DMS114 treated with DMSO at 0.1 percent for 48 hours (cell line): ENCODE measurements around the gene TRIM66.

ENCODE experiments used
- DNase-seq: peaks from one replicate; lab custom pipeline; 2025; ENCODE audit not compliant: unreplicated experiment; lab: John Stamatoyannopoulos, UW

The TRIM66 gene

DNA sequence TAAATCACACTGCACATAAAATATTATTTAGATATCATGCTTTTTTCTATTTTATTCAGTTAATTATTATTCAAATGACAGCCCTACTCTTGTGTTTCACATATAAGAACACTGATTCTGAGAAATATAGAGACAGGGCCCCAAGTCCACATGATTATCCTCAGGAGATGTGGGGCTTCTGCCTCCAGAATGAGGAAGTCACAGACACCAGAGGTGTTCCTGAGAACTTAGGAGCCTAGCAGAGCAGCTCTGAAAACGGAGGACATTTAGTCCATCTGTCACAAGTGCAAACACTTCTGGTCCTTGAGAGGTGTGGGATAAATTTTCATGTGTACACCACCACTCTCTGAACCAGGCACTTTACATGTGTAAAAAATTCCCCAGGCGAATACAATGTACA is 26.2 kb downstream of the TRIM66 start:
- DNase-seq: no peak

DNA sequence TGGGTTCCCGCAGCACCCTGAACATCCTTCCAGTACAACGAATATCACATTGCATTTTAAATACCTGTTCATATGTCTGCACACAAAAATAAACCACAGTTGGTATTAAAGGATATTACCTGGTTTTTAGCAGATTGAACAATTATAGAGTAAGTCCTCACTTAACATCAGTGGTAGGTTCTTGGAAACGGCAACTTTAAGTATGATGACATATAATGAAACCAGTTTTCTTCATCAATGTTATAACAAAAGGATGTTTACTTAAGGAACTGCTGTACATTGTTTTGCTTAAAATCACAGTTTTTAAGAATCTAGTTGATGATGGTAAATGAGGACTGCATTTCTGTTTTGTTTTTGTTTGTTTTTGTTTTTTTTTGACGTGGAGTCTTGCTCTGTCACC is 28.0 kb downstream of the TRIM66 start:
- DNase-seq: no peak

DNA sequence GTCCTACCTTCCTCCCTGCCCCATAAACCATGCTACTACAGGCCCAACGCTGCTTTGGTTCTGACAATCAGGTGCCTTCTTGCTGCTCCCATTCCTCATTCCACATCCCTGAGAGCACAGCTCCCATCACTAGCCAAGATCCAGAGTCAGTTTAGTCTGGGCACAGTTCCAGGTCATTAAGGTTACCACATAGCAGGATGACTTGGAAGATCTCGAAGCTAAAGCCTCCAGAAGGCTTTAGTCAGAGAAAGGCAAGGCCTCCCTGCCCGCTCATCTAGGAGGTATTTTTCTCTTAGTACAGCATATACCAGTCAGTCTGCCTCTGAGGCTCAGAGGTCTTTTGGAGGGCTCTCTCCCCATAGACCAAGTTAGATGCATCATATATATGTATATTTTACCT is 30.3 kb downstream of the TRIM66 start:
- no peak for DNase-seq

DNA sequence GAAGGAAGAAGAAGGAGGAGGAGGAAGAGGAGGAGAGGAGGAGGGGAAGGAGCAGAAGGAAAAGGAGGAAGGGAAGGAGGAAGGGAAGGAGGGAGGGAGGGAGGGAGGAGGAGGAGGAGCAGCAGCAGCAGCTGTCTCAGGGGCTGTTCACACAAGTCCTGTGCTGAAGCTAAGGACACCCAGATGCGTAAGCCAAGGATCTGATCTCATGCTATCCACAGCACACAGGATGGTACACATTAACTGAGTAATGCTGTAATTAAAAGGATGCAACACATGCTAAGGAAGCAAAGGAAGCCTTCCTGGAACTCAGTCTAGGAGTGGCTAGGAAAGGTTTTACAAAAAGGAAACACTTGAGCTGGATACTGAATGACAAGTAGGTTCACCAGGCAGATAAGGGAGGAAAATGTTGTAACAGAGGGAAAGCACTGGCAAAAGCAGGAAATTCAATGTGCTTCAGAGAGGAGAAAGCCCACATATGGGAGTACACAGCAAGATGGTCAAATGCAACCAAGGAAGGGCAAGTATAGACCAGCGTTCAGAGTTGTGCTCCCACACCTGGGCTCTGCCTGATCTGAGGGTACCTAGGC is 32.0 kb downstream of the TRIM66 start:
- no peak for DNase-seq

DNA sequence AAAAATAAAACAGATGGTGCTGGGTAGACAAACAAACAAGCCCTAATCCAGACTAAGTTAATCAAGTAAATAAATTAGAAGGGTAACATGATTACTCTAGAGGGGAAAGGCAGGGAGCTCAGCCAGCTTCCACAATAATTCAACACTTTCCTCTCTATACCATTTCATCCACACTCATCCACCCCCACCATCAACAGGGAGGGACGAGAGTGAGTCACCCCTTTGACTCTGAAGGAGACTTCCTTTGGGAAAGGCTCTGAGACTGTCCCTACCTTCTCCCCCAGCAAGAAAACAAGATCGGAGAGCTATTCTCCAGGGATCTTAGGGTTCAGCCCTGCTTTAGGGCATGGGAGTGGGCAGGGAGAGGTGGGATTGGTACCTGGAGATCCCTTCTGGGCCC is 33.1 kb downstream of the TRIM66 start:
- DNase-seq: no peak

DNA sequence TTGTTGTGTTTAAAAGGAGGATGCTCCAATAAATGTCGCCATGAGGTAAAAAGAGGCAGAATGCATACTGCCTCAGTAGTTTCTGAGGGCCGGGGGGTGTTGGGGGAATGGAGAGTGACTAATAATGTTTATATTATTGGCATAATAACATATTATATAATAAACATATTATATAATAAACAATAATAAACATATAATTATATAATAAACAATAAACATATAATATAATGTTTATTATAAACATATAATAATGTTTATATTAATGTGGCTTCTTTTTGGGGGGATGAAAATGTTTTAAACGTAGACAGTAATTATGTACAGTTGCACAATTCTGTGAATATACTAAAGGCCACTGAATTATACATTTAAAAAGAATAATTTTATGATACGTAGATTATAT is 35.6 kb downstream of the TRIM66 start:
- DNase-seq: no peak

DNA sequence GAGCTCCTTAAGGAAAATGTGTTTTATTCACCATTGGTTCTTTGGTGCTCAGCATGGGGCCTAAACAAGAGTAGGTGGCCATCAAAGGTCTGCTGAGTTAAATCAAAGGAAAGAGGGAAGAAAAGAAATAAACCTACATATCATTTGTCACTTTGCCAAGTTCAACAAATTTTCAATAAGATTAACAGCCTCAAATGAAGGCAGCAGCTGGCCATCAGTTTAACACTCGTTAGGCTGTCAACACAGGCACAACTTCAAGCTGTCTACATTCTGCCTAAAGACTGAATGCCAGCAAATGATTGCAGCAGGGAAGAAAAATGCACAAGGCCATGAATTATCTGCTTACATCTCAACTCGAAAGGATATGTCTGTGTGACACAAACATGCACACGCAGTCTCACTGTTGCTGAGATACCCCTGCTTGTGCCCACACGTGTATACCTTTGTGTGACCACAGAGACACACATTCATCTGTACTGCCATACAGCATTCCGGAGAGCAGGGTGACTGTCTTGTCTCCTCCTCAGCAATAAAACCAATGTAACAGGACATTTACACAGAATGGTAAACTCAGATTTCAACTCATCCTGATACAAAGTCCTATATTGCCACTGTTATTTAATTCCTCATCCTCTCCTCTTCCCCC is 40.1 kb downstream of the TRIM66 start:
- DNase-seq: no peak

DNA sequence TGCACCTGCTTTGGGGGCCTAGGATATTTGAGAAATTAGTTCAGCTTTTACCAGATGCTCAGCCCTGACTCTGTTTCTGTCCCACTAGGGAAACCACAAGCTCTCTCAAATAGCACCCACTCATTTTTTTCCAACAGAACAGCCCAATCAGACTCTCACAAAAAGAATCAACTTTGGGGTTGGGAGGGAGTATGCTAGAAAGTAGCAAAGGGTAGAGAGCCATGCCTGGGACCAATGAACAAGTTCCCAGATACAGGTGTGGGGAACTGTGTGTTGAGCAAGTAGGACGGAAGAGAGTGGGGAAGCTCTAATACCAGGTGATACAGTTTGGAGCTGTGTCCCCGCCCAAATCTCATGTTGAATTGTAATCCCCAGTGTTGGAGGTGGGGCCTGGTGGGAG is 41.1 kb downstream of the TRIM66 start:
- no peak for DNase-seq

DNA sequence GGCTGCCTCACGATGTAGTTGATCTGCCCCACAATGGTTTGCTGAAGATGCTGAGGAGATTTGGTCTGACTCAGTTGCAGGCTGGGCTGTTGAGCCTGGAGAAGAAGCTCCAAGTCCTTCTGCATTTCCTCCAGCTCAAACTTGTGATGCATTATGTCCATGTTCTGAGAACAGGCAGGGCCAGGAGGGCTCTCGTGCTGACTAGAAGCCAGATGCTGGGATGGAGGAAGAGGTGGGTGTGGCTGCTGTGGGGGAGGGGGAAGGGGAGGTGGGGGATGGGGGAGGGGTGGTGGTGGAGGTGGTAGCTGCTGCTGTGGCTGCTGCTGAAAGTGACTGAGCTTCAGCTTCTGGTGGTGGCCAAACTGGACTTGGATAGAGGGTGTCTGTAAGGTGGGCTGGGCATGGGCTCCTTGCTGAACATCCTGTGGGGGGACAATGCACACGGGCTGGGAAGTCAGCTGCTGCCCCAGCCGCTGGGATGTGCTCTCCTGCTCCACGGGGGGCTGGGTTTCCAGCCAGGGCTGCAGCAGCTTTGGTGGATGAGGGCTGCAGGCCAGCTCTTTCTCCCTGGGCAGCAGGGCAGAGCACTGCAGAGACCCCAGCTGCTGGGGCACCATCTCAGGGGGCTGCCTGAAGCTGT is 42.1 kb downstream of the TRIM66 start:
- DNase-seq: no peak

DNA sequence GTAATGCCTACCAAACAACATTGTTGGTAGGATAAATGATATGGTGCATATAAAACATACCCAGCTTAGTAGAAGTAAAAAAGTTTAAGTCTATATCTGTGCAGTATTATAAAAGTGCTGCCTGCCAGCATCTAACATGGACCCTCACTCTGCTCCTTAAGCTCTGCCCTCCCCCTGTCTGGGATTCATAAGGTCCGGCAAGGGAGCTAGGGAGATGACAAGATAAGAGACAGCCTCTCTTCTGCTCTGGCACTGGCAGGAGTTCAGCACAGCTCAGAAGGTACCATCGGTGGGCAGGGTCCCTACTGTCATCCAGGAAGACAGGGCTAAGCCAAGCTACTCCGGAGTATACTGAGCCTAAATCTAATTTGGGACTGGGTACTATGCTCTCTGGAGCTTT is 42.8 kb downstream of the TRIM66 start:
- no peak for DNase-seq

DNA sequence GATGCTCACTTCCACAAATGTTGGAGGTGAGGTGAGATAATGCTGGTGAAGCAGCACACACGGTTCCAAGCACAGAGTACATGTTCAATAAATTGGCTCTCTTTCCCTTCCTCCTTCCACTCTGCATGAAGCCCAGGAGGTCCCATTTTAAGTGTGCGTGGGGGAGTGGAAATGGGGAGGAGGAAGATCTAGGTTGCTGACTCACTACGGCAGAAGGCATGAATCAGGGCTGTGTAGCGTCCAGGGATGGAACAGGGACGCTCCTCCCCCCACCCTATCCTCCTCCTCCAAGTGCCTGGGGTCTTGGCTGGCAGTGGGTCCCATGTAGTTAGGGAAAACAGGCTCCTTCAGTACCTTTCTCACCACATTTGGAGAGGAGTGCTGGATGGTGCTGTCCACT is 44.2 kb downstream of the TRIM66 start:
- DNase-seq: no peak

DNA sequence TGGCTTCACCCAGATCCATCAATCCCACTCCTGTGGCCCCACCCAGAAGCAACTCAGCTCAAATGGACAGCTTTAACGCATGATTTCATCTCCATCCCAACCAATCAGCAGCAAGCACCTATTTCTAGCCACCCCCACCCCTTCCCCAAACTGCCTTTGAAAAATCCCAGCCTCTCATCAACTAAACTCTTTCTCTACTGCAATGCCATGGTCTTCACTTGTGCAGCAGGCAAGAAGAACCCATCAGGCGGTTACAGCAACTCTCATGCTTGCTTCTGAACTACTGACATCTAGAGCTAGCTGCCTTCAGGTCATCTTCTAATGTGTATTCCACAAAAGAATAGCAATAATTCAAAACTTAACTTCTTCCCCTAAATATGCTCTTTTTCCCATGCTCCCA is 46.3 kb downstream of the TRIM66 start:
- DNase-seq: no peak

DNA sequence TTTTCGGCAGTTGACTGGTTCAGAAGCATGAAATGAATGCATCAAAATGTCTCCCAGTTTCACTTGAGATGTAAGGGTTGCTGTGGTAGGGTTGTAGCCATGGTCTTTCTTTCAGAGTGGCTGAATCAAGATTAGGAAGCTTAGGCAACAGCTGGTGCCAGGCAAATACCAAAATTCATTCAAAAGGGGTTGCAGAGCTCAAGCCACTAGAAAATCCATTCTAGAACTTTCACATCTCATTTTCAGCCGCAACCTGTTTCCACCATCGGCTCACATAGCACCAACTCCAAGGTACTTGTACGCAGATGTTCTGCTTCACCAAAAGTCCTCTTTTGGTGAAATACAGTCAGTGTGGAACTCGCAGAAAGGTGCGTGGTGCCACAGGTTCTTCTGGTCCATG is 48.0 kb downstream of the TRIM66 start:
- DNase-seq: no peak

DNA sequence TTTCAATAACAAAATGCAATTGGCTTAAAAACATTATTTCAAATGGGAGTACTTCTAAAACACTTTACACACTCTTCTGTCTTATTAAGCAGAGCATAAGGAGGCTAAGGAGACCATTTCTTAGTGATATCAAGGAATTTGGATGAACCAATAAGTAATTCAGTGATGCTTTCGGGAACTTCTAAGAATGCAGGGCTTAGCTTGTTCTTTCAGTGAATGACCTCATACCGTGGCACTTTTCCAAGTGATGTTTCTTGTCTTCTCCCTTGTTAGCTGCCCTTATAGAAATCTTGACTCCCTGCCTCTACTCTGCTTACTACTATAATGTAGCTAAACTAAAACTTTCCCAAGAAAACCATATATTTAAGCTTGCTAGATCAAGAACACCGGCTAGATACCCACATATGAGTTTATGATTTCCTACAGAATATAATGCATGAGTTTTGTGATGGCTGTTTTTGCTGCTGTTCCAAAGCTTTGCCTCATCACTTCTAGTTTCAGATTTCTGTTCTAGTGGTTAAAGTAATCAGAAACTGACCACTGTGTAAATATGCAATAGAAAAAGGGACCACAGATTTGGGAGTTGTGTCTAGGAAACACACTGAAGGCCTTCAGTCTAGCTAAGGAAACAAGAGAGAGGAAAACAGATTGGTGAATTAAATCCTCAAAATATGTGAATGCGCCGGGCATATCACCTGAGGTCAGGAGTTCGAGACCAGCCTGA is 50.9 kb downstream of the TRIM66 start:
- DNase-seq: no peak

DNA sequence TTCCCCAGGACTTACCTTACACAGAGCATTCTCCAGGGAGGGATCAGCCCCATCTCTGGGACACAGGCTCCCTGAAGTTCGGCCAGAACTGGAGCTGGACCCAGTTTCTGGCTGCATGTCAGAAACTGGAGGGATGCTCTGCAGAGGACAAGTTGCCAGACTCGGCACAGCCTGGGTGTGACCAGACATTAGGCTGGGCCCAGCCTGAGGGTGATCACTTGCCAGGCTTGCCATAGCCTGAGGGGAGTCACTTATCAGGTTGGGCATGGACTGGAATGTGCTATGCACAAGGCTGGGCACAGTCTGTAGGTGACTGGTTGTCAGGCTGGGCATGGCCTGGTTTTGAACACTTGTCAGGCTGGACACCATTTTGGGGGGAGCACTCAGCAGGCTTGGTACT is 57.8 kb downstream of the TRIM66 start:
- no peak for DNase-seq

DNA sequence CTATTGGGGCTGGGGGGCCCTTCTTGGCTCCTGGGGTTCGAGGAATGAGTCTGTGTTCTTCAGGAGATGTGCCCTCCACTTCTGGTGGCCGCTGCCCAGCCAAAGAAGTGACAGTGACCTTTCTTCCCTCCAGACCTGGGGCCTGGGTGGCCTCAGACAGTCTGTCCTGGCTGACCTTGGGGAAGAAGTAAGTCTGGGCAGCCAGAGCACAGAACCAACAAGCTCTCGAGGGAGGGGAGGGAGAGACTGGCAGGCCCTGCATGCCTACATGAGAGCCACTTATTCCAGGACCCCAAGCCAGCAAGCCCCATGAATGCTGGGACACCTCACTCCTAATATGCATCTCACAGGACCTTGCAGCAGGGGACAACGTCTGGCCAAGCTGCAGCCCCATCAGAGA is 61.3 kb downstream of the TRIM66 start:
- no peak for DNase-seq

DNA sequence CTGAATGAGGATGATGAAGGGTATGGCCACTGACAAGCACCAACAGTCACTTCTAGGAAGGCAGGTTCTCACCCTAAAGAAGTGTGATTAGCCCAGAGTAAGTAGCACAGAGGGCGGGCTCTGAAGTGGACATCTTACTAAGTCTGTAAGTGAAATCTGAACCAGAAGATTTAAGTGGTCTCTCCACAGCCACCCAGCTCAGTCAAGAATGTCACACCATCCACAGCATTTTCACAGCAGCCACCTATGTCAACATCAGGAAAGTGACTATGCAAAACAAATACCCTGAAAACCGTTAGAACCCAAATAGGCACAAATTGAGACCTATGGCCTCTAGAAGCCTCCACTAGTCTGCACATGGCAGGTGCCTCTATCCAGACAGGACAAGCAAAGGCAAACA is 65.4 kb downstream of the TRIM66 start:
- no peak for DNase-seq

DNA sequence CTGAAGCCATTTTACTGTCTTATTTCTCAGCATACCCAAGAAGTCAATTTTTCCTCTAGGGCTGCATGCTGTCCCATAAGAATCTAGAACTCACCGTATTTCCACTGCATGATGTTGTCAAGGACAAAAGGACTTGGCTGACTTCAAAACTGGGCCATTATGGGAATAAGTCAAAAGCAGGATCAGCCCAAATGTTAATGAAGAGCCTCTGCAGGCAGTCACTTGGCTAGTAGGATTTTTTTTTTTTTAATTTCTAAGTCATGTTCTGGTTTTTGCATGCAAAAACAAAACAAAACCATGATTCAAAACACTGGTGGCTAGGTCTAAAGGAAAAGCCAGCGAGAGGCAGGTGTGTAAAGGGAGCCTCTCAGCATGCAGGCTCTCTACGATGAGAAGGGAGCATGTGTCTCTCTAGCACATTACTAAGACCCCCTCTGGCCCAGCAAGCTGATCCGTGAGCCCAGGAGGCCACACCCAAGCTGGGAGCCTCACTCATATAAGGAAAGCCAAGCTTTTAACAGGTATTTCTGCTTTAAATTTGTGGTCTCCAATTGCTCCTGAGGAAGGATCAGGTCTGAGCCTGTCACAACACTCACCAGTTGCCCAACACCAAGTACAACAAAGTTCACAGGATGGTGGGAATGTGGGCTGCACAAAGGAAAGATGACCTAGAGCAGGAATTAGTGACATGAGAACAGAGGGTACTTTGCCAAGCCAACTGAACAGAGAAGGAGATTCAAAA is 67.0 kb downstream of the TRIM66 start:
- no peak for DNase-seq

DNA sequence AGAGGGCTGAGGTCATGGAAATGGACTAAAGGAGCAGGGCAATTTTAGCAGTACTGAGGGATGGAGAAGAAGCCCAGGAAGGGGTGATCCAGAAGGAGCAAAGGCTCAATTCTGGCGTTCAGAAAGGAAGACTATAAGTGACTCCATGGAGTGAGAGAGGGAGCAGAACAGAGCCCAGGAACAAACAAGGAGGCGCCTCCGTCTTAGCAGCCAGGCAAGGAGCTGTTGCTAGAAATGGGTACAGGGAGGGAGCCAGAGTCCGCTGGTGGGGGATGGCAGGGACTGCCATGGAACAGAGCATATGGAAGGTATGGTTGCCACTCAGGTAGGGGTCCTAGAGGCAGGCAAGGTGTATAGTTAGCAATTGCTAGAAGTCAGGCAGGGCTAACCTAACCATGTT is 68.0 kb downstream of the TRIM66 start:
- no peak for DNase-seq

DNA sequence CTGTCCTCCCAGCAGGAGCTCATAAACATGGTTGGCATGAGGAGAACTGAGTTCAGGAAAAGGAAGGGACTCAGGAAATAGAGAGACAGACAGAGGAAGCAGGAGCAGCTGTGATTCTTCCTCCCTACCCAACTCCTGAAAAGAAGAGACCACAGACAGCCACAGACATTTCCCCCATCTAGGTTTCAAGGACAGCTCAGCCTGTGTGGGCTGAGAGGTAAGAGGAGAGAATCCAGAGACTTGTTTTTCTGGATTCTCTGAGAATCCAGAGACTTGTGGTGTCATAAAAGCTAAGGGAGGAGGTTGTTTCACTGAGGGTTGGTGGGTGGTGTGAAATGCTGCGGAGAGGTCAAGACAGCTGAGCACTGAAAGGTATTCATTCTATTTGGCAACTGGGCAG is 69.4 kb downstream of the TRIM66 start:
- no peak for DNase-seq

DNA sequence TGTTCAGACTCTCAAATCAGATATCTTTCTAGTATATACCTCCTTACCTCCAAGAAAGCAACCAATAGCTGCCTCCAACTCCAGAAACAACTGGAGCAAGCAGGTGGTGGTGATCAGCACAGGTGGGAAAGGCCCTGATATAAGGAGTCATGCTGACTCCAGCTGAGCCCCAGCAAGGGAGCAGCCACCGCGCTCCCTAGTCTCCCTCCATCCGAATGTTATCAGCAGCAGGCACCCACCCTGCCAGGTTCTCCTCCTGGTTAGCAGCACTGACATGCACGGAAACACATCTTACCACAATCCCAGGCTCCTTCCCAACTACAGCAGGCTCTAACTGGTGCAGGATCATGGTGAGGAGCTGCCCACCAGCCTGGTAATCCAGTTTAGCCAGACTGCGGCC is 69.9 kb downstream of the TRIM66 start:
- DNase-seq: no peak
